Measurements from ENCODE around the gene KIAA1755. TPM values are rescaled to one million over a fixed set of nuclear protein-coding genes. Genes with fewer than 3 reads are reported as not detected.

The KIAA1755 gene
- total RNA-seq, 1 donor from 2014 or later = 1.1 TPM

DNA sequence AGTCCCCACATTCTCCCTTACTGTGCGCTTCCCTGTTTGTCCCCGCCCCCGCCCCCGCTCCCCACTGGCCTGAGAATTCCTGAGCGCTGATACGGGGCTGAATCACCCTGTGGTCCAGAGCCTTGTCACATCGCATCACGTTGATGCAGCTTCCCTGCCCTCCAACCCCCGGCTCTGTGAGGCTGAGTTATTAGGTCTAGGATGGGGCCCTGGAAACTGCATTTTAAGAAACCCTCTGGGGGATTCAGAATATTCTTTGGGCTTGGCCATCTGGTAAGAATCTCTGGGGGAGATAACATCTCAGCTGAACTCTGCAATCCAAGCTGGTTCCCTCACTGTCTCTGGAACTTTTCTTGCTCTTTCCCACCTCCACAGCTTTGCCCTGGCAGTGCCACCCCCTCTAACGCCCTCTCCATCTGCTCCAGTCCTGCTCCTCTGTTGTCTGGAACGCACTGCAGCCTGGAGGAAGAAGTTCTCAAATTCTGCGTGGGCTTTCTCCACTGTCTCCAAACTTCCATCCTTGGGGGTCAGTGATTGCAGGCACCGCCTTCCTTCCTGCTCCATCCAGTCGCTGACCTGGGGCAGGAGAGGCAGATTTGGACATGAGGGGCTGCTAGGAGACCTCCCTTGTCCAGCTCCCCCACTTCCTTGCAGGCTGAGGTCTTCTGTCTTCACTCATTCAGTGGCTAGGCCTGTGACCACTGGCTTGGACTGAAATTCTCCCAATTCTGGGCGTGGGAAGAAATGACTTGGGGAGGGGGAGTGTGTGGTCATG is 42.6 kb downstream of the KIAA1755 start:
- Mint-ChIP-seq H3K9me3 (ENCODE audit: unreplicated experiment) (no peaks in the 10 kb centered on the region), H3K27ac (ENCODE audit: unreplicated experiment) (peak overlapping the region; percentile 86), H3K4me3 (ENCODE audit: unreplicated experiment) (no peak overlapping the region), H3K36me3 (ENCODE audit: low read depth, unreplicated experiment) (no peaks in the 10 kb centered on the region), H3K4me1 (ENCODE audit: low read depth, unreplicated experiment) (peaks cover 24% of the 10 kb centered on the region), H3K27me3 (ENCODE audit: low read depth, unreplicated experiment) (no peaks in the 10 kb centered on the region)
- Histone ChIP-seq H3K4me1 (ENCODE audit: insufficient read depth, low read length) (peaks cover 36% of the 10 kb centered on the region), H2AFZ (ENCODE audit: low read depth, low read length) (peak overlapping the region; percentile 55), H3K27me3 (ENCODE audit: insufficient read depth, low read length) (no peaks in the 10 kb centered on the region), H3K27ac (ENCODE audit: low read depth, low read length) (peak overlapping the region; percentile 97), H3K9me3 (ENCODE audit: insufficient read depth, low read depth, low read length) (no peaks in the 10 kb centered on the region), H3K9ac (ENCODE audit: low read length) (peak overlapping the region; percentile 84), H3K79me2 (ENCODE audit: insufficient read depth, low read length) (no peaks in the 10 kb centered on the region), H3K4me2 (ENCODE audit: low read length) (peak overlapping the region; percentile 81), H3K36me3 (ENCODE audit: insufficient read depth, low read length) (peaks cover 2% of the 10 kb centered on the region), H3K4me3 (ENCODE audit: insufficient read depth, low read depth, low read length) (peak overlapping the region; percentile 18), H4K20me1 (ENCODE audit: insufficient read depth, low read length) (no peaks in the 10 kb centered on the region)
- FAIRE-seq = no peak
- no peak for TF ChIP-seq EZH2 (IDR thresholded peaks at IDR 0.05; ENCODE audit: insufficient read depth, low read length)
- DNase-seq (ENCODE audit: low read depth) = peak; percentile 94

DNA sequence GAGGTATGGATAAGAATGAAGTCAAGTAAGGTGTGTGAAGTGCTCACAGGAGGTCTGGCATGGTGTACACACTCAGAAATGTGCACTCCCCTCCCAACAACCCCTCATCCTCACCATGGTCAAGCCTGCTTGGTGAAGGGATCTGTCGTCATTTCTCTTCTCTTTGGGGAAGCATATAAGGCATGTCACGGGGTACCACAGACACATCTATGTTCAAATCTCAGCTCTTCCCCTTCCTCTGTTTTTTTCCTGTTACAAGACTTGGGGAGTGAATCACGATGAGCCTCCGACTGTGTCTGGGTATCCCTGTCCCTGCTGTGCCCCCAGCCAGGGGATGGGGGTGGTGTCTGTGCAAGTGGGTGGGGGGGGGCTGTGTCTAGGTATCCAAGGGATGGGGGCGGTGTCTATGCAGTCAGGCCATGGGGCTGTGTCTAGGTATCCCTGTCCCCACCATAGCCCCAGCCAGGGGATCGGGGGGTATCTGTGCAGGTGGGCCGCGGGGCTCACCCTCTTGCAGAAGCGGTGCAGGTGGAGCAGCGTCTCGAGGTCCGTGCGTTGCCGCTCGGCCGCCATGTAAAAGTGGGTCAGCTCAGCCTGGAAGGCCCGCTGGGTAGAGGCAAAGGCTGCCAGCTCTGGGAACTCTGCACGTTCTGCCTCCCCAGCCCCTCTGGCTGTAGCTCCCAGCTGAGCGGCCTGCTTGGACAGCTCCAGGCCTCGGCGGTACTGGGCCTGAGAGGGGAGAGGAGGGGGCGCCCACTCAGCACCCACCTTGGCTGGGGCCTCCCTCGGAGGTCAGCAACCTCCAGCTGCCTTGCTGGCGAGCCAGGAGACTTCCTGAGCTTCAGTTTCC is 43.6 kb downstream of the KIAA1755 start:
- Mint-ChIP-seq H3K27ac (ENCODE audit: unreplicated experiment) (peak overlapping the region; percentile 86), H3K4me1 (ENCODE audit: low read depth, unreplicated experiment) (peaks cover 24% of the 10 kb centered on the region), H3K27me3 (ENCODE audit: low read depth, unreplicated experiment) (no peaks in the 10 kb centered on the region), H3K4me3 (ENCODE audit: unreplicated experiment) (no peak overlapping the region), H3K36me3 (ENCODE audit: low read depth, unreplicated experiment) (no peaks in the 10 kb centered on the region), H3K9me3 (ENCODE audit: unreplicated experiment) (no peaks in the 10 kb centered on the region)
- peak overlapping the region; percentile 49 for H2AFZ ChIP-seq (ENCODE audit: low read depth, low read length)
- H3K79me2 ChIP-seq (ENCODE audit: insufficient read depth, low read length) = no peaks in the 10 kb centered on the region
- no peak for TF ChIP-seq EZH2 (IDR thresholded peaks at IDR 0.05; ENCODE audit: insufficient read depth, low read length)
- no peak for TF ChIP-seq CTCF (IDR thresholded peaks at IDR 0.05; ENCODE audit: insufficient read depth, low read depth, low read length)
- DNase-seq (ENCODE audit: low read depth) (no peak), FAIRE-seq (no peak)
- H3K27me3 ChIP-seq (ENCODE audit: insufficient read depth, low read length) = no peaks in the 10 kb centered on the region
- no peaks in the 10 kb centered on the region for H3K9me3 ChIP-seq (ENCODE audit: insufficient read depth, low read depth, low read length)
- H3K27ac ChIP-seq (ENCODE audit: low read depth, low read length) = peak overlapping the region; percentile 97
- H3K9ac ChIP-seq (ENCODE audit: low read length) = peak overlapping the region; percentile 84
- H4K20me1 ChIP-seq (ENCODE audit: insufficient read depth, low read length) = no peaks in the 10 kb centered on the region
- H3K4me1 ChIP-seq (ENCODE audit: insufficient read depth, low read length) = peaks cover 36% of the 10 kb centered on the region
- H3K4me3 ChIP-seq (ENCODE audit: insufficient read depth, low read depth, low read length) = peak overlapping the region; percentile 9
- H3K4me2 ChIP-seq (ENCODE audit: low read length) = peak overlapping the region; percentile 81
- peaks cover 2% of the 10 kb centered on the region for H3K36me3 ChIP-seq (ENCODE audit: insufficient read depth, low read length)

GRCh38 chr20:38216201-38216600 is 44.3 kb downstream of the KIAA1755 start:
- TF ChIP-seq EZH2 (IDR thresholded peaks at IDR 0.05; ENCODE audit: insufficient read depth, low read length) (no peak), CTCF (IDR thresholded peaks at IDR 0.05; ENCODE audit: insufficient read depth, low read depth, low read length) (no peak)

More at GRCh38 chr20:38216201-38216600, 44.3 kb downstream of the KIAA1755 start:
- DNase-seq (ENCODE audit: low read depth) = no peak
- Mint-ChIP-seq H3K9me3 (ENCODE audit: unreplicated experiment) (no peaks in the 10 kb centered on the region), H3K4me3 (ENCODE audit: unreplicated experiment) (no peak overlapping the region), H3K36me3 (ENCODE audit: low read depth, unreplicated experiment) (peaks cover 1% of the 10 kb centered on the region), H3K4me1 (ENCODE audit: low read depth, unreplicated experiment) (peaks cover 24% of the 10 kb centered on the region), H3K27me3 (ENCODE audit: low read depth, unreplicated experiment) (no peaks in the 10 kb centered on the region), H3K27ac (ENCODE audit: unreplicated experiment) (no peak overlapping the region)
- H3K27me3 ChIP-seq (ENCODE audit: insufficient read depth, low read length) = no peaks in the 10 kb centered on the region
- H3K36me3 ChIP-seq (ENCODE audit: insufficient read depth, low read length) = peaks cover 2% of the 10 kb centered on the region
- H3K4me3 ChIP-seq (ENCODE audit: insufficient read depth, low read depth, low read length) = no peak overlapping the region
- no peaks in the 10 kb centered on the region for H4K20me1 ChIP-seq (ENCODE audit: insufficient read depth, low read length)
- no peak overlapping the region for H3K4me2 ChIP-seq (ENCODE audit: low read length)
- no peaks in the 10 kb centered on the region for H3K9me3 ChIP-seq (ENCODE audit: insufficient read depth, low read depth, low read length)
- H3K9ac ChIP-seq (ENCODE audit: low read length) = no peak overlapping the region
- H3K4me1 ChIP-seq (ENCODE audit: insufficient read depth, low read length) = peaks cover 36% of the 10 kb centered on the region
- H2AFZ ChIP-seq (ENCODE audit: low read depth, low read length) = no peak overlapping the region
- no peaks in the 10 kb centered on the region for H3K79me2 ChIP-seq (ENCODE audit: insufficient read depth, low read length)
- no peak overlapping the region for H3K27ac ChIP-seq (ENCODE audit: low read depth, low read length)
- FAIRE-seq = no peak

Data from astrocyte (in vitro differentiated cells and primary cell).